Chondrocyte (in vitro differentiated cells): Measurements from ENCODE around the gene NELL1. TPM values are rescaled to one million over a fixed set of nuclear protein-coding genes. Genes with fewer than 3 reads are reported as not detected.

ENCODE experiments used
- DNase-seq: peaks from one replicate; pipeline ENCODE4 v3.0.0; 2021; ENCODE audit warnings: mixed read lengths, low spot score
- H3K27ac Mint-ChIP-seq: one replicate; pipeline ENCODE4 v1.8.0; 2021; ENCODE audit warnings: mild to moderate bottlenecking, moderate library complexity, mixed read lengths; ENCODE audit not compliant: unreplicated experiment
- H3K27me3 Mint-ChIP-seq: 2 replicates; pipeline ENCODE4 v1.8.0; 2021; ENCODE audit warnings: low read depth, mixed read lengths
- H3K36me3 Mint-ChIP-seq: 2 replicates; pipeline ENCODE4 v1.8.0; 2021; ENCODE audit warnings: low read depth, mixed read lengths
- H3K4me1 Mint-ChIP-seq: 2 replicates; pipeline ENCODE4 v1.8.0; 2021; ENCODE audit warnings: low read depth, mild to moderate bottlenecking, mixed read lengths
- H3K4me3 Mint-ChIP-seq: one replicate; pipeline ENCODE4 v1.8.0; 2021; ENCODE audit warnings: mild to moderate bottlenecking, moderate library complexity, mixed read lengths; ENCODE audit not compliant: unreplicated experiment
- H3K9me3 Mint-ChIP-seq: 2 replicates; pipeline ENCODE4 v1.8.0; 2021; ENCODE audit warnings: low read depth, mixed read lengths
- total RNA-seq: library from RNA; stranded (reverse); gene quantifications from 3 replicates; pipeline ENCODE4 v1.2.1, GENCODE V29; 2021
- TF ChIP-seq, protein P1 (sequence below): fragments of 200-600 bp; sonication (generic); IDR thresholded peaks from 2 replicates; pipeline ENCODE4 v1.5.0; 2021; ENCODE audit warnings: antibody characterized with exemption, mild to moderate bottlenecking, moderate library complexity

NELL1 gene
- total RNA-seq, 1 donor from 2014 or later: not detected

- no peak for DNase-seq
- Mint-ChIP-seq H3K9me3 (no peaks in the 10 kb centered on the region), H3K4me3 (no peak overlapping the region), H3K4me1 (no peaks in the 10 kb centered on the region), H3K36me3 (no peaks in the 10 kb centered on the region), H3K27me3 (peaks cover 2% of the 10 kb centered on the region), H3K27ac (no peak overlapping the region)
- TF ChIP-seq, protein P1, sequence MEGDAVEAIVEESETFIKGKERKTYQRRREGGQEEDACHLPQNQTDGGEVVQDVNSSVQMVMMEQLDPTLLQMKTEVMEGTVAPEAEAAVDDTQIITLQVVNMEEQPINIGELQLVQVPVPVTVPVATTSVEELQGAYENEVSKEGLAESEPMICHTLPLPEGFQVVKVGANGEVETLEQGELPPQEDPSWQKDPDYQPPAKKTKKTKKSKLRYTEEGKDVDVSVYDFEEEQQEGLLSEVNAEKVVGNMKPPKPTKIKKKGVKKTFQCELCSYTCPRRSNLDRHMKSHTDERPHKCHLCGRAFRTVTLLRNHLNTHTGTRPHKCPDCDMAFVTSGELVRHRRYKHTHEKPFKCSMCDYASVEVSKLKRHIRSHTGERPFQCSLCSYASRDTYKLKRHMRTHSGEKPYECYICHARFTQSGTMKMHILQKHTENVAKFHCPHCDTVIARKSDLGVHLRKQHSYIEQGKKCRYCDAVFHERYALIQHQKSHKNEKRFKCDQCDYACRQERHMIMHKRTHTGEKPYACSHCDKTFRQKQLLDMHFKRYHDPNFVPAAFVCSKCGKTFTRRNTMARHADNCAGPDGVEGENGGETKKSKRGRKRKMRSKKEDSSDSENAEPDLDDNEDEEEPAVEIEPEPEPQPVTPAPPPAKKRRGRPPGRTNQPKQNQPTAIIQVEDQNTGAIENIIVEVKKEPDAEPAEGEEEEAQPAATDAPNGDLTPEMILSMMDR: no peak
Observed at GRCh38 chr11:21390430-21390829, 721.0 kb downstream of the NELL1 start.

DNA sequence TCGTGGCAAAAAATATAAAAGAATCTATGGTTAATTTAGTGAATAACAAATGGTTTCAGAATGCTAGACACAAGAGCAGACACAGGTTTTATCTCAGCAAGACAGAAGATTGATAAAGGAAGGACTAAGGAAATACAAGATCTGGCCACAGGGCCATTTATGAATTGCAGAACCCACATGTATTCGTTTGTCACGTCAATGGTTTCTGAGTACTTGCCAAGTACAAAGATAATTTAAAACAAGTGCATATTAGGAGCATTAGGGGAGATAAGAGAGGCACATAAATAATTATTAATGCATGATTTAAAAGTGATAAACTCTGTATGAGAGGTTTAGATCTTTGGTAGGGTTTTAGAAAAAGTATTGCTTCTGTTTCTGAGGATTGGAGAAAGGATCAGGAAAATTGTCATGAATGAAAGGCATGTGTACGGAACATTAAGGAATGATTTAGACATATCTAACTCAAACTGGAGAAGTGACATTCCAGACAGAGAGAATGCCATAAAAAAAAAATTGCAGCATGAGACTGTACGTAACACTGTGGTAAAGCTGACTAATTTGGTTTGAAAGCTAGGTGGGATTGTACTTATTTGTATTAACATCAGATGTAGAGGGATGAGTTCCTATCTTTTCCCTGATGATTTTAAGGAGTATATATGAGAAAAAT lies 727.1 kb downstream of the NELL1 start:
- H3K27me3 Mint-ChIP-seq: peaks cover 2% of the 10 kb centered on the region
- H3K4me3 Mint-ChIP-seq: no peak overlapping the region

DNA sequence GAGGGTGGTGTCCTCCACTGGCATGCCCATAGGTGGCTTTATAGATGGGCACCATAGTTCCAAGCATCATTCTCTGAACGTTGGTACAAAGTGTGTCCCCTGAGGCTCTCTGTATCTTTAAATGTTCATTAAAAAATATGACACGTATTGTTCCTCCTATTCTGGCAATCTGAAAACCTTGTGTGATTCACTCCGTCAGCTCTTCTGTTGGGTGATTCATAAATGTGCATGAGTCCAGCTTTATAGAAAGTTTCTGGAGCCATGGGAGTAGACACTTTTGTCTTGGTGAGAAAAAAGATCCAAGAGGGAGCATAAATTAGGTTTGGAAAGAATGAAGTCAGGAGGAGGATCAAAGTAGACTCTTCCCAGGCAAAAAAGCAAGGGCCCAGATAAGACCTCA lies 728.8 kb downstream of the NELL1 start:
- Mint-ChIP-seq H3K4me1 (no peaks in the 10 kb centered on the region), H3K27me3 (peaks cover 6% of the 10 kb centered on the region)
- no peak for DNase-seq

More for the DNA sequence above, 727.1 kb downstream of the NELL1 start:
- Mint-ChIP-seq H3K4me1 (no peaks in the 10 kb centered on the region), H3K27ac (no peak overlapping the region), H3K9me3 (no peaks in the 10 kb centered on the region), H3K36me3 (no peaks in the 10 kb centered on the region)
- DNase-seq: no peak
- TF ChIP-seq, protein P1: no peak

GRCh38 chr11:21401496-21401895 lies 732.1 kb downstream of the NELL1 start:
- Mint-ChIP-seq H3K36me3 (no peaks in the 10 kb centered on the region), H3K27ac (no peak overlapping the region), H3K4me1 (no peaks in the 10 kb centered on the region), H3K27me3 (peaks cover 3% of the 10 kb centered on the region), H3K9me3 (no peaks in the 10 kb centered on the region), H3K4me3 (no peak overlapping the region)
- TF ChIP-seq, protein P1: no peak
- DNase-seq: no peak

More for the DNA sequence above, 728.8 kb downstream of the NELL1 start:
- no peak overlapping the region for H3K4me3 Mint-ChIP-seq
- H3K9me3 Mint-ChIP-seq: no peaks in the 10 kb centered on the region
- H3K27ac Mint-ChIP-seq: no peak overlapping the region
- no peaks in the 10 kb centered on the region for H3K36me3 Mint-ChIP-seq
- TF ChIP-seq, protein P1: no peak

GRCh38 chr11:21402274-21402673 lies 732.9 kb downstream of the NELL1 start:
- Mint-ChIP-seq H3K9me3 (no peaks in the 10 kb centered on the region), H3K36me3 (no peaks in the 10 kb centered on the region), H3K27ac (no peak overlapping the region), H3K4me3 (no peak overlapping the region), H3K27me3 (peaks cover 3% of the 10 kb centered on the region), H3K4me1 (no peaks in the 10 kb centered on the region)
- no peak for DNase-seq
- TF ChIP-seq, protein P1: no peak
